SK-N-SH (cell line): ENCODE results near the gene SFTPA2. TPM values are rescaled to one million over a fixed set of nuclear protein-coding genes. Genes with fewer than 3 reads are reported as not detected.
"Not testable (repeated sequence)": the region's sequence is repeated elsewhere in the genome, so short reads cannot be mapped to it uniquely, and the experiment has no call there.

ENCODE experiments used
- CTCF ChIA-PET: fragments of 300-600, 350-600 bp; formaldehyde crosslinking; extraction: SDS; loops from one replicate; lab custom pipeline; 2021; lab: Yijun Ruan, JAX
- POLR2A ChIA-PET: fragments of 350-600 bp; sonication (Branson Sonifier 250); formaldehyde crosslinking; extraction: SDS; loops from one replicate; lab custom pipeline; 2020; ENCODE audit warnings: antibody characterized with exemption, inconsistent platforms; lab: Yijun Ruan, JAX
- DNase-seq: peaks from one replicate; pipeline ENCODE4 v3.0.0; 2012
- H2AFZ ChIP-seq: fragments of 200-600 bp; sonication (generic); 2 replicates; pipeline ENCODE4 v1.8.1; 2016; ENCODE audit warnings: antibody characterized with exemption, mild to moderate bottlenecking, low read depth
- H3F3A ChIP-seq: fragments of 200-600 bp; sonication (generic); replicated peaks from 2 replicates; pipeline ENCODE3; 2016; ENCODE audit warnings: antibody characterized with exemption, mild to moderate bottlenecking; ENCODE audit not compliant: insufficient read depth
- H3K27ac ChIP-seq, 2 experiments: fragments of 200-500 bp in 1 of 2; fragments of 200-600 bp in 1 of 2; sonication (Bioruptor generic) in 1 of 2; sonication (generic), shearing (Covaris generic) in 1 of 2; 2 replicates each; pipeline versions ENCODE4 v1.5.1 to v1.6.1; 2014 to 2016; ENCODE audit warnings: low read depth in 2 of 2, inconsistent platforms in 1 of 2, low read length in 1 of 2, mild to moderate bottlenecking in 1 of 2, mixed read lengths in 1 of 2
- H3K27me3 ChIP-seq: fragments of 200-600 bp; sonication (generic), shearing (Covaris generic); 2 replicates; pipeline ENCODE4 v1.6.1; 2016; ENCODE audit warnings: mixed run types; ENCODE audit not compliant: insufficient read depth
- H3K36me3 ChIP-seq, 2 experiments: fragments of 200-500 bp in 1 of 2; fragments of 200-600 bp in 1 of 2; sonication (Bioruptor generic) in 1 of 2; sonication (generic) in 1 of 2; replicated peaks in 1 of 2; 2 replicates each; pipeline versions ENCODE3 to v1.5.1; 2014 to 2016; ENCODE audit warnings: low read length in 1 of 2, mild to moderate bottlenecking in 1 of 2; ENCODE audit not compliant: insufficient read depth in 2 of 2, control insufficient read depth in 1 of 2
- H3K4me1 ChIP-seq, 2 experiments: fragments of 200-500 bp in 1 of 2; fragments of 200-600 bp in 1 of 2; sonication (Bioruptor generic) in 1 of 2; sonication (generic), shearing (Covaris generic) in 1 of 2; 2 replicates each; pipeline versions ENCODE4 v1.5.1 to v1.6.1; 2014 to 2016; ENCODE audit warnings: low read depth in 1 of 2, low read length in 1 of 2, mixed run types in 1 of 2; ENCODE audit not compliant: insufficient read depth in 2 of 2, control insufficient read depth in 1 of 2
- H3K4me2 ChIP-seq: fragments of 200-600 bp; sonication (generic), shearing (Covaris generic); 2 replicates; pipeline ENCODE4 v1.6.1; 2017; ENCODE audit warnings: mixed run types
- H3K4me3 ChIP-seq, 2 experiments: fragments of 200-500 bp in 1 of 2; fragments of 200-600 bp in 1 of 2; sonication (Bioruptor generic) in 1 of 2; sonication (generic), shearing (Covaris generic) in 1 of 2; 2 replicates each; pipeline versions ENCODE4 v1.5.1 to v1.8.1; 2014 to 2016; ENCODE audit warnings: low read depth in 2 of 2, inconsistent platforms in 1 of 2, low read length in 1 of 2, mild to moderate bottlenecking in 1 of 2, mixed read lengths in 1 of 2, moderate library complexity in 1 of 2
- H3K79me2 ChIP-seq: fragments of 200-600 bp; sonication (generic); 2 replicates; pipeline ENCODE4 v1.8.1; 2017; ENCODE audit warnings: mild to moderate bottlenecking; ENCODE audit not compliant: insufficient read depth
- H3K9ac ChIP-seq: fragments of 200-600 bp; sonication (generic); 2 replicates; pipeline ENCODE4 v1.6.1; 2017; ENCODE audit warnings: mixed run types
- H3K9me2 ChIP-seq: fragments of 200-600 bp; sonication (generic); 2 replicates; pipeline ENCODE4 v1.6.1; 2017; ENCODE audit warnings: mixed run types
- H3K9me3 ChIP-seq: fragments of 200-600 bp; sonication (generic); 2 replicates; pipeline ENCODE4 v1.6.1; 2017; ENCODE audit warnings: mixed run types, mild to moderate bottlenecking, moderate library complexity
- H4K20me1 ChIP-seq: fragments of 200-600 bp; sonication (generic); 2 replicates; pipeline ENCODE4 v1.6.1; 2017; ENCODE audit warnings: mild to moderate bottlenecking, mixed run types; ENCODE audit not compliant: insufficient read depth
- CHD2 ChIP-seq: fragments of 150-350 bp; IDR thresholded peaks from 2 replicates; pipeline ENCODE4 v1.6.1; 2018; ENCODE audit warnings: low read length; ENCODE audit not compliant: partially characterized antibody
- CTCF ChIP-seq: fragments of 200-600 bp; sonication (generic); IDR thresholded peaks from 2 replicates; pipeline ENCODE4 v1.6.1; 2017; ENCODE audit warnings: antibody characterized with exemption, mild to moderate bottlenecking, moderate library complexity
- ELF1 ChIP-seq: IDR thresholded peaks from 2 replicates; pipeline ENCODE4 v1.4.0; 2012
- EP300 ChIP-seq, 2 experiments: IDR thresholded peaks; 2 replicates each; pipeline versions ENCODE4 v1.4.0 to v1.6.1; 2012; ENCODE audit warnings: borderline replicate concordance in 1 of 2, low read depth in 1 of 2, low read length in 1 of 2
- FOSL2 ChIP-seq: IDR thresholded peaks from 2 replicates; pipeline ENCODE4 v1.4.0; 2012; ENCODE audit warnings: low read depth, mild to moderate bottlenecking, moderate library complexity, borderline replicate concordance
- JUND ChIP-seq: IDR thresholded peaks from 2 replicates; pipeline ENCODE4 v1.4.0; 2012
- MAX ChIP-seq: IDR thresholded peaks from 2 replicates; pipeline ENCODE4 v1.4.0; 2012; ENCODE audit warnings: low read depth
- NFIC ChIP-seq: IDR thresholded peaks from 2 replicates; pipeline ENCODE4 v1.4.0; 2012; ENCODE audit warnings: borderline replicate concordance
- NRF1 ChIP-seq: IDR thresholded peaks from 2 replicates; pipeline ENCODE4 v1.6.1; 2012; ENCODE audit warnings: low read depth, mild to moderate bottlenecking, low read length
- RAD21 ChIP-seq: IDR thresholded peaks from 2 replicates; pipeline ENCODE4 v1.6.1; 2012; ENCODE audit warnings: mild to moderate bottlenecking, low read length
- RCOR1 ChIP-seq: fragments of 150-350 bp; IDR thresholded peaks from 2 replicates; pipeline ENCODE4 v1.6.1; 2017; ENCODE audit warnings: antibody characterized with exemption, low read length
- RFX5 ChIP-seq: IDR thresholded peaks from 2 replicates; pipeline ENCODE4 v1.6.1; 2012; ENCODE audit warnings: mild to moderate bottlenecking, improper control_type of control experiment, low read length
- RXRA ChIP-seq: IDR thresholded peaks from 2 replicates; pipeline ENCODE4 v1.4.0; 2012; ENCODE audit warnings: low read depth, mild to moderate bottlenecking, borderline replicate concordance
- SIN3A ChIP-seq: IDR thresholded peaks from 2 replicates; pipeline ENCODE4 v1.6.1; 2012; ENCODE audit warnings: low read depth, mild to moderate bottlenecking, low read length, moderate library complexity, borderline replicate concordance
- SMC3 ChIP-seq: IDR thresholded peaks from 2 replicates; pipeline ENCODE4 v1.6.1; 2012; ENCODE audit warnings: low read depth, low read length, improper control_type of control experiment
- WGBS: methylation state at CpG from one replicate; pipeline ENCODE4 v1.1.6; 2017; ENCODE audit warnings: low lambda C conversion rate; 5-methylcytosine and 5-hydroxymethylcytosine counted together
- polyA plus RNA-seq, 3 experiments: library from polyadenylated mRNA; depleted of rRNA; stranded (reverse); fragments of >200 nt; gene quantifications; 2 replicates each; pipeline ENCODE4 v1.2.3, GENCODE V29; 2012

SFTPA2 gene
- polyA plus RNA-seq, 1 of the 3 experiments (the other 2 are of a cell fraction) = not detected

- H3K36me3 ChIP-seq, POLR2A ChIA-PET, H3K9me2 ChIP-seq, H3K79me2 ChIP-seq, H3F3A ChIP-seq, H3K9ac ChIP-seq, H2AFZ ChIP-seq, H4K20me1 ChIP-seq, H3K4me2 ChIP-seq, DNase-seq, H3K4me3 ChIP-seq, H3K27ac ChIP-seq, H3K27me3 ChIP-seq, H3K4me1 ChIP-seq, H3K9me3 ChIP-seq: not testable (repeated sequence)
- CTCF ChIA-PET = interaction anchor here (2.0 kb wide), 1 partner anchor 32 kb away, joined by 4 read pairs; no protein-coding TSS in a partner anchor
- WGBS = 10% methylated on average over 2 of the region's 3 CpGs
Measured at GRCh38 chr10:79594565-79594964, 34.4 kb upstream of the SFTPA2 start.

GRCh38 chr10:79593377-79593776 lies 33.2 kb upstream of the SFTPA2 start:
- H3K27ac ChIP-seq = no peak overlapping the region
- no peak overlapping the region for H3K9ac ChIP-seq
- TF ChIP-seq SMC3 (no peak), NRF1 (no peak), SIN3A (no peak)
- ChIA-PET POLR2A (no interaction called here), CTCF (interaction anchor here (0.5 to 2.0 kb wide), 2 partner anchors 31 to 1108 kb away, joined by 3 to 4 read pairs; no protein-coding TSS in a partner anchor)
- H3K9me3 ChIP-seq = no peaks in the 10 kb centered on the region
- H3K4me3 ChIP-seq = no peak overlapping the region
- no peak for DNase-seq
- no peaks in the 10 kb centered on the region for H4K20me1 ChIP-seq
- WGBS = 0% methylated on average over 1 of the region's 1 CpG
- no peaks in the 10 kb centered on the region for H3K79me2 ChIP-seq
- no peak overlapping the region for H3K4me2 ChIP-seq
- no peaks in the 10 kb centered on the region for H3K9me2 ChIP-seq
- no peaks in the 10 kb centered on the region for H3K36me3 ChIP-seq
- no peaks in the 10 kb centered on the region for H3K27me3 ChIP-seq
- no peaks in the 10 kb centered on the region for H3F3A ChIP-seq
- no peak overlapping the region for H2AFZ ChIP-seq
- no peaks in the 10 kb centered on the region for H3K4me1 ChIP-seq

GRCh38 chr10:79588800-79589199 lies 28.6 kb upstream of the SFTPA2 start:
- Histone ChIP-seq H3K27ac (no peak overlapping the region), H4K20me1 (no peaks in the 10 kb centered on the region), H3F3A (no peaks in the 10 kb centered on the region), H3K79me2 (no peaks in the 10 kb centered on the region), H3K9me2 (no peaks in the 10 kb centered on the region), H3K4me1 (no peaks in the 10 kb centered on the region), H3K9ac (no peak overlapping the region), H3K4me3 (no peak overlapping the region), H3K36me3 (no peaks in the 10 kb centered on the region)
- DNase-seq = no peak
- CTCF ChIA-PET = interaction anchor here (0.9 kb wide), 1 partner anchor 458 kb away, joined by 3 read pairs; no protein-coding TSS in a partner anchor
- TF ChIP-seq JUND (no peak), CTCF (no peak), NFIC (no peak), NRF1 (no peak), RXRA (no peak), CHD2 (no peak), SIN3A (no peak), ELF1 (no peak), RCOR1 (no peak), SMC3 (no peak), MAX (no peak), RAD21 (no peak), FOSL2 (no peak), EP300 (IDR thresholded peaks at IDR 0.05; ENCODE audit: borderline replicate concordance in 1 of 2, low read depth in 1 of 2, low read length in 1 of 2) (no peak), RFX5 (no peak)
- TF ChIP-seq, all 33 proteins: peak for 0
- Histone ChIP-seq H3K4me2 (no peak overlapping the region), H3K9me3 (no peaks in the 10 kb centered on the region), H3K27me3 (no peaks in the 10 kb centered on the region; the same call in 1 of the 2 replicates), H2AFZ (no peak overlapping the region)
- POLR2A ChIA-PET = no interaction called here
